GM18519 (cell line): ENCODE measurements around the gene TBC1D5.
"Not testable (repeated sequence)": the region's sequence is repeated elsewhere in the genome, so short reads cannot be mapped to it uniquely, and the experiment has no call there.

Experiments
- ATAC-seq: cut with Tn5 transposase; IDR thresholded peaks from one replicate; pipeline ENCODE4 v1.9.1; 2021; ENCODE audit warnings: mild to moderate bottlenecking, moderate library complexity; ENCODE audit not compliant: unreplicated experiment, low FRiP score

The TBC1D5 gene

GRCh38 chr3:17724122-17724521, 18.3 kb downstream of the TBC1D5 start:
- ATAC-seq = no peak

GRCh38 chr3:17717411-17717810, 25.0 kb downstream of the TBC1D5 start:
- ATAC-seq = no peak

GRCh38 chr3:17714473-17714872, 28.0 kb downstream of the TBC1D5 start:
- ATAC-seq = no peak

GRCh38 chr3:17709236-17709810, 33.1 kb downstream of the TBC1D5 start:
- ATAC-seq = no peak

GRCh38 chr3:17707813-17708543, 34.5 kb downstream of the TBC1D5 start:
- ATAC-seq = no peak

GRCh38 chr3:17705991-17706390, 36.4 kb downstream of the TBC1D5 start:
- not testable (repeated sequence) for ATAC-seq

- not testable (repeated sequence) for ATAC-seq
Measured at GRCh38 chr3:17699815-17700214, 42.6 kb downstream of the TBC1D5 start.

GRCh38 chr3:17695665-17696064, 46.8 kb downstream of the TBC1D5 start:
- not testable (repeated sequence) for ATAC-seq

- ATAC-seq = not testable (repeated sequence)
Measured at GRCh38 chr3:17693670-17693999, 48.8 kb downstream of the TBC1D5 start.

GRCh38 chr3:17692846-17693669, 49.4 kb downstream of the TBC1D5 start:
- ATAC-seq = not testable (repeated sequence)

- ATAC-seq = no peak
Measured at GRCh38 chr3:17687566-17687965, 54.9 kb downstream of the TBC1D5 start.

GRCh38 chr3:17686613-17687012, 55.8 kb downstream of the TBC1D5 start:
- ATAC-seq = no peak

- no peak for ATAC-seq
Measured at GRCh38 chr3:17683542-17684207, 58.8 kb downstream of the TBC1D5 start.

- no peak for ATAC-seq
Measured at GRCh38 chr3:17680530-17680929, 61.9 kb downstream of the TBC1D5 start.

GRCh38 chr3:17678116-17678741, 64.2 kb downstream of the TBC1D5 start:
- ATAC-seq = peak; percentile 81

GRCh38 chr3:17674082-17674686, 68.2 kb downstream of the TBC1D5 start:
- no peak for ATAC-seq

GRCh38 chr3:17672506-17672905, 69.9 kb downstream of the TBC1D5 start:
- ATAC-seq = no peak

GRCh38 chr3:17670749-17671148, 71.7 kb downstream of the TBC1D5 start:
- ATAC-seq = no peak

GRCh38 chr3:17664923-17665322, 77.5 kb downstream of the TBC1D5 start:
- no peak for ATAC-seq

- no peak for ATAC-seq
Measured at GRCh38 chr3:17656264-17656663, 86.2 kb downstream of the TBC1D5 start.
